ENCODE results near the gene B4GALNT1.
"Not testable (repeated sequence)": the region's sequence is repeated elsewhere in the genome, so short reads cannot be mapped to it uniquely, and the experiment has no call there.

Gene B4GALNT1

GRCh38 chr12:57620936-57621496 is 12.0 kb downstream of the B4GALNT1 start:
- H3K4me3 ChIP-seq (ENCODE audit: low read length): peak overlapping the region; percentile 45
- no peak for TF ChIP-seq CTCF (conservative IDR thresholded peaks at IDR 0.05; ENCODE audit: low read length)

GRCh38 chr12:57620245-57620935 is 12.6 kb downstream of the B4GALNT1 start:
- DNase-seq (ENCODE audit: low read depth): no peak
- TF ChIP-seq CTCF (conservative IDR thresholded peaks at IDR 0.05; ENCODE audit: low read length): no peak
- no peak overlapping the region for H3K4me3 ChIP-seq (ENCODE audit: low read length)

More at GRCh38 chr12:57620936-57621496, 12.0 kb downstream of the B4GALNT1 start:
- DNase-seq (ENCODE audit: low read depth): no peak

GRCh38 chr12:57619434-57620244 is 13.4 kb downstream of the B4GALNT1 start:
- no peak for DNase-seq (ENCODE audit: low read depth)
- no peak overlapping the region for H3K4me3 ChIP-seq (ENCODE audit: low read length)
- no peak for TF ChIP-seq CTCF (conservative IDR thresholded peaks at IDR 0.05; ENCODE audit: low read length)

- H3K4me3 ChIP-seq (ENCODE audit: low read length): no peak overlapping the region
- DNase-seq (ENCODE audit: low read depth): no peak
Observed at GRCh38 chr12:57618966-57619433, 14.0 kb downstream of the B4GALNT1 start.

GRCh38 chr12:57618431-57618830 is 14.6 kb downstream of the B4GALNT1 start:
- H3K4me3 ChIP-seq (ENCODE audit: low read length); DNase-seq (ENCODE audit: low read depth): not testable (repeated sequence)

More at GRCh38 chr12:57618966-57619433, 14.0 kb downstream of the B4GALNT1 start:
- TF ChIP-seq CTCF (conservative IDR thresholded peaks at IDR 0.05; ENCODE audit: low read length): no peak

- TF ChIP-seq CTCF (conservative IDR thresholded peaks at IDR 0.05; ENCODE audit: low read length): no peak
- no peak overlapping the region for H3K4me3 ChIP-seq (ENCODE audit: low read length)
- no peak for DNase-seq (ENCODE audit: low read depth)
Observed at GRCh38 chr12:57617942-57618341, 15.1 kb downstream of the B4GALNT1 start.

GRCh38 chr12:57616383-57617101 is 16.5 kb downstream of the B4GALNT1 start:
- no peak for TF ChIP-seq CTCF (conservative IDR thresholded peaks at IDR 0.05; ENCODE audit: low read length)
- peak; percentile 48 for DNase-seq (ENCODE audit: low read depth)
- H3K4me3 ChIP-seq (ENCODE audit: low read length): no peak overlapping the region

Measured in AG10803 (cell line).